Left ventricle myocardium superior (tissue), 1 donor: ENCODE measurements around the gene OPRL1. TPM values are rescaled to one million over a fixed set of nuclear protein-coding genes. Genes with fewer than 3 reads are reported as not detected.

Source experiments
- ATAC-seq: fragments of 200-7000 bp; cut with Tn5 transposase; one replicate; pipeline ENCODE4 v1.9.1; 2020; ENCODE audit warnings: mild to moderate bottlenecking, moderate library complexity
- DNase-seq: peaks from one replicate; pipeline ENCODE4 v3.0.0-alpha.2; 2020
- intact Hi-C: fragments of 100-400 bp; cut with micrococcal nuclease; formaldehyde crosslinking; loops from one replicate; pipeline ENCODE4 v1.11.0; 2022
- total RNA-seq: library from RNA; stranded (reverse); fragmentation: NEBNext Ultra II Directional; extraction: Animal tissue kit (Norgen Biotek cat#: 25700); gene quantifications from one replicate; pipeline ENCODE4 v1.2.1, GENCODE V29; 2021
- donor health status: DM: no; HTN: yes; CAD: no; lungs with severe emphysema.

The OPRL1 gene
- total RNA-seq, 1 donor from 2014 or later, result 0.27 TPM

- peak; percentile 77 for DNase-seq
- peak; percentile 33 for ATAC-seq
- intact Hi-C loops, result no loop called here
These were observed 25.8 kb upstream of the OPRL1 start for GRCh38 chr20:64053841-64054661.

GRCh38 chr20:64055396-64055892 is 24.4 kb upstream of the OPRL1 start:
- intact Hi-C loops, result no loop called here
- ATAC-seq (no peak), DNase-seq (no peak)

GRCh38 chr20:64055893-64056638 is 23.8 kb upstream of the OPRL1 start:
- intact Hi-C loops, result no loop called here
- peak; percentile 76 for DNase-seq
- peak; percentile 39 for ATAC-seq

- no peak for ATAC-seq
- intact Hi-C loops, result no loop called here
- DNase-seq, result no peak
These were observed 23.3 kb upstream of the OPRL1 start for GRCh38 chr20:64056639-64056888.

- DNase-seq, result no peak
- peak; percentile 1 for ATAC-seq
- intact Hi-C loops, result no loop called here
These were observed 22.8 kb upstream of the OPRL1 start for GRCh38 chr20:64056889-64057627.

GRCh38 chr20:64057628-64058498 is 22.0 kb upstream of the OPRL1 start:
- ATAC-seq (peak; percentile 63), DNase-seq (peak; percentile 85)
- intact Hi-C loops, result no loop called here

- DNase-seq, result no peak
- intact Hi-C loops, result no loop called here
- no peak for ATAC-seq
These were observed 21.3 kb upstream of the OPRL1 start for GRCh38 chr20:64058536-64058935.

- intact Hi-C loops, result no loop called here
- ATAC-seq (no peak), DNase-seq (no peak)
These were observed 17.6 kb upstream of the OPRL1 start for GRCh38 chr20:64062276-64062595.

- intact Hi-C loops, result no loop called here
- ATAC-seq, result peak; percentile 95
- DNase-seq, result peak; percentile 99
These were observed 17.1 kb upstream of the OPRL1 start, which contains the start of gene TCEA2 for GRCh38 chr20:64062596-64063388. TCEA2 (plus strand) TSS chr20:64063198; CDS start chr20:64063313, 115 bp downstream.

- peak; percentile 57 for DNase-seq
- intact Hi-C loops, result no loop called here
- peak; percentile 17 for ATAC-seq
These were observed 16.3 kb upstream of the OPRL1 start for GRCh38 chr20:64063389-64064144.

- intact Hi-C loops, result no loop called here
- DNase-seq (no peak), ATAC-seq (no peak)
These were observed 15.7 kb upstream of the OPRL1 start for GRCh38 chr20:64064145-64064698.

GRCh38 chr20:64065062-64065973 is 14.6 kb upstream of the OPRL1 start:
- intact Hi-C loops, result no loop called here

GRCh38 chr20:64065974-64066343 is 13.9 kb upstream of the OPRL1 start:
- DNase-seq (no peak), ATAC-seq (no peak)
- intact Hi-C loops, result no loop called here

More at GRCh38 chr20:64065062-64065973, 14.6 kb upstream of the OPRL1 start:
- ATAC-seq, result no peak
- no peak for DNase-seq

GRCh38 chr20:64067005-64067632 is 12.8 kb upstream of the OPRL1 start:
- DNase-seq (no peak), ATAC-seq (no peak)
- intact Hi-C loops, result no loop called here

GRCh38 chr20:64067733-64068307 is 12.1 kb upstream of the OPRL1 start:
- DNase-seq (no peak), ATAC-seq (no peak)
- intact Hi-C loops, result no loop called here
